ENCODE measurements around the gene LYRM4.

DNA sequence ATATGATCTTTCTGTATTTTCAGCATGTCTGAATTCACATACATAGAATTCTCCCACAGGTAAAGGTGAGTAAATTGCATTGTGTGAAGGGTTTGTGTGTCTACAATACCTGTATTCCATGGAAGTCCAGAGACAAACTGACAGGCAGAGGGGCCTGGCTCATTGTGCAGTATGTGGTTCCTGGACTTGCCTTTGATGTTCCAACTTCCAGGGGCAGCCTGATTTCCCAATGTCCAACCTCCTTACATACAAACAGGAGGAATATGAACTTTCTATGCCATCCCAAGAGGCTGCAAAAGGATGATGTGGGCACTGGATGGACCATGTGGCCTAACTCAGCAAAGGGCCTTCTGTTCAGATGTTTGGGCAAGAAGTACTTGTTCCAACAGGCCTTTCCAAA, 58.5 kb downstream of the LYRM4 start:
- TF ChIP-seq, protein P1, sequence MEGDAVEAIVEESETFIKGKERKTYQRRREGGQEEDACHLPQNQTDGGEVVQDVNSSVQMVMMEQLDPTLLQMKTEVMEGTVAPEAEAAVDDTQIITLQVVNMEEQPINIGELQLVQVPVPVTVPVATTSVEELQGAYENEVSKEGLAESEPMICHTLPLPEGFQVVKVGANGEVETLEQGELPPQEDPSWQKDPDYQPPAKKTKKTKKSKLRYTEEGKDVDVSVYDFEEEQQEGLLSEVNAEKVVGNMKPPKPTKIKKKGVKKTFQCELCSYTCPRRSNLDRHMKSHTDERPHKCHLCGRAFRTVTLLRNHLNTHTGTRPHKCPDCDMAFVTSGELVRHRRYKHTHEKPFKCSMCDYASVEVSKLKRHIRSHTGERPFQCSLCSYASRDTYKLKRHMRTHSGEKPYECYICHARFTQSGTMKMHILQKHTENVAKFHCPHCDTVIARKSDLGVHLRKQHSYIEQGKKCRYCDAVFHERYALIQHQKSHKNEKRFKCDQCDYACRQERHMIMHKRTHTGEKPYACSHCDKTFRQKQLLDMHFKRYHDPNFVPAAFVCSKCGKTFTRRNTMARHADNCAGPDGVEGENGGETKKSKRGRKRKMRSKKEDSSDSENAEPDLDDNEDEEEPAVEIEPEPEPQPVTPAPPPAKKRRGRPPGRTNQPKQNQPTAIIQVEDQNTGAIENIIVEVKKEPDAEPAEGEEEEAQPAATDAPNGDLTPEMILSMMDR (IDR thresholded peaks at IDR 0.05; ENCODE audit: low read length) = no peak
- TF ChIP-seq EZH2 (IDR thresholded peaks at IDR 0.05; ENCODE audit: borderline replicate concordance, low read length) = no peak

All from OCI-LY1 (cell line).